ENCODE measurements around the gene GTF2F2. TPM values are rescaled to one million over a fixed set of nuclear protein-coding genes. Genes with fewer than 3 reads are reported as not detected.

The GTF2F2 gene
- total RNA-seq, 1 experiment from 2014 or later = 37.8 TPM

DNA sequence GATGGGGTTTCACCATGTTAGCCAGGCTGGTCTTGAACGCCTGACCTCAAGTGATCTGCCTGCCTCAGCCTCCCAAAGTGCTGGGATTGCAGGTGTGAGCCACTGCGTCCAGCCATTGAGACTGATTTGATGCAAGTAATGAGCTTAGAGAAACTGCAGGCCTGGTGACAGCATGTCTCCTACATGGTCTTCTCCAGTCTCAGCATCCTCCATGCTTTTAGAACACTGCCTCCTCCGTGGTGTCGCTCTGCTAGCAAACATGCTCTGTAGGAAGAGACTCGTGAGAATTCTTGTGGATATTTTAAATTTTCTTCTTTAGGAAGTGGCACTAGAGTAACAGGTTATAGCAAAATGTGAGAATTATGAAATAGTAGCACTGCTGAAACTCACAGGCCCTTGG is 183.6 kb downstream of the GTF2F2 start:
- POLR2A ChIA-PET (ENCODE audit: low non-redundant PET) = no interaction called here
- no peak for DNase-seq (ENCODE audit: low spot score)
- Histone ChIP-seq H3K36me3 (ENCODE audit: insufficient read depth, low read length, poor library complexity, severe bottlenecking) (no peaks in the 10 kb centered on the region), H3K9me3 (ENCODE audit: low read depth, low read length, poor library complexity, severe bottlenecking) (no peaks in the 10 kb centered on the region), H3K4me1 (ENCODE audit: insufficient read depth, low read length, poor library complexity, severe bottlenecking) (no peaks in the 10 kb centered on the region), H3K27me3 (replicated peaks; ENCODE audit: insufficient read depth, low read depth, low read length, poor library complexity) (no peaks in the 10 kb centered on the region), H3K4me3 (ENCODE audit: low read depth, low read length, poor library complexity, severe bottlenecking) (no peak overlapping the region), H3K27ac (ENCODE audit: low read depth, low read length, poor library complexity, severe bottlenecking) (no peak overlapping the region)
- intact Hi-C loops (cut with micrococcal nuclease; ENCODE audit: unreplicated experiment) = loop anchor here (10.0 kb wide), 1 partner anchor 1399 kb away; no protein-coding TSS in a partner anchor
- no TSS peak for BruUV-seq (replicated peaks)
- CTCF ChIA-PET = interaction anchor here (0.7 kb wide), 1 partner anchor 1012 kb away, joined by 3 read pairs; no protein-coding TSS in a partner anchor
- TF ChIP-seq, protein P1, sequence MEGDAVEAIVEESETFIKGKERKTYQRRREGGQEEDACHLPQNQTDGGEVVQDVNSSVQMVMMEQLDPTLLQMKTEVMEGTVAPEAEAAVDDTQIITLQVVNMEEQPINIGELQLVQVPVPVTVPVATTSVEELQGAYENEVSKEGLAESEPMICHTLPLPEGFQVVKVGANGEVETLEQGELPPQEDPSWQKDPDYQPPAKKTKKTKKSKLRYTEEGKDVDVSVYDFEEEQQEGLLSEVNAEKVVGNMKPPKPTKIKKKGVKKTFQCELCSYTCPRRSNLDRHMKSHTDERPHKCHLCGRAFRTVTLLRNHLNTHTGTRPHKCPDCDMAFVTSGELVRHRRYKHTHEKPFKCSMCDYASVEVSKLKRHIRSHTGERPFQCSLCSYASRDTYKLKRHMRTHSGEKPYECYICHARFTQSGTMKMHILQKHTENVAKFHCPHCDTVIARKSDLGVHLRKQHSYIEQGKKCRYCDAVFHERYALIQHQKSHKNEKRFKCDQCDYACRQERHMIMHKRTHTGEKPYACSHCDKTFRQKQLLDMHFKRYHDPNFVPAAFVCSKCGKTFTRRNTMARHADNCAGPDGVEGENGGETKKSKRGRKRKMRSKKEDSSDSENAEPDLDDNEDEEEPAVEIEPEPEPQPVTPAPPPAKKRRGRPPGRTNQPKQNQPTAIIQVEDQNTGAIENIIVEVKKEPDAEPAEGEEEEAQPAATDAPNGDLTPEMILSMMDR (conservative IDR thresholded peaks at IDR 0.05; ENCODE audit: low read depth, low read length) = no peak
- TF ChIP-seq EZH2 (IDR thresholded peaks at IDR 0.05; ENCODE audit: borderline replicate concordance, low read depth, low read length, poor library complexity, severe bottlenecking) = no peak

DNA sequence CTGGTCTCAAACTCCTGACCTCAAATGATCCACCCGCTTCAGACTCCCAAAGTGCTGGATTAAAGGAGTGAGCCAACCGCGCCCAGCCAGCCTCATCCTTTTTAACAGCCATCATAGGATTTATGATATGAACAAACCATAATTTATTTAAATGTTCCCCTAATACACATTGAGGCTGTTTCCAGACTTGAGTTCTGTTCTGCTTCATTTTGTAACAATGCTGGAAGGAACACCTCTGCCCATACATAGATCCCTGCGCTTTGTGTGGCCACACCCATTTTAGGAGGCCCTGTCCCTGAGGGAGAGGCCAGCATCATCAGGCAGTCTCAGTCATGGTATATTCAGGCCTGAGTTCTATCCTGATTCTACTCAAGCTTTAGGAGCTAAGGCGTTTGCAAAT is 184.8 kb downstream of the GTF2F2 start:
- Histone ChIP-seq H3K27me3 (replicated peaks; ENCODE audit: insufficient read depth, low read depth, low read length, poor library complexity) (no peaks in the 10 kb centered on the region), H3K4me1 (ENCODE audit: insufficient read depth, low read length, poor library complexity, severe bottlenecking) (no peaks in the 10 kb centered on the region), H3K27ac (ENCODE audit: low read depth, low read length, poor library complexity, severe bottlenecking) (no peak overlapping the region), H3K4me3 (ENCODE audit: low read depth, low read length, poor library complexity, severe bottlenecking) (no peak overlapping the region), H3K9me3 (ENCODE audit: low read depth, low read length, poor library complexity, severe bottlenecking) (no peaks in the 10 kb centered on the region), H3K36me3 (ENCODE audit: insufficient read depth, low read length, poor library complexity, severe bottlenecking) (no peaks in the 10 kb centered on the region)
- BruUV-seq (replicated peaks) = no TSS peak
- DNase-seq (ENCODE audit: low spot score) = no peak
- no peak for TF ChIP-seq EZH2 (IDR thresholded peaks at IDR 0.05; ENCODE audit: borderline replicate concordance, low read depth, low read length, poor library complexity, severe bottlenecking)
- TF ChIP-seq, protein P1 (conservative IDR thresholded peaks at IDR 0.05; ENCODE audit: low read depth, low read length) = no peak
- intact Hi-C loops (cut with micrococcal nuclease; ENCODE audit: unreplicated experiment) = loop anchor here (5.0 to 10.0 kb wide), 2 partner anchors 333 to 1400 kb away; no protein-coding TSS in a partner anchor
- POLR2A ChIA-PET (ENCODE audit: low non-redundant PET) = no interaction called here
- CTCF ChIA-PET = no interaction called here

DNA sequence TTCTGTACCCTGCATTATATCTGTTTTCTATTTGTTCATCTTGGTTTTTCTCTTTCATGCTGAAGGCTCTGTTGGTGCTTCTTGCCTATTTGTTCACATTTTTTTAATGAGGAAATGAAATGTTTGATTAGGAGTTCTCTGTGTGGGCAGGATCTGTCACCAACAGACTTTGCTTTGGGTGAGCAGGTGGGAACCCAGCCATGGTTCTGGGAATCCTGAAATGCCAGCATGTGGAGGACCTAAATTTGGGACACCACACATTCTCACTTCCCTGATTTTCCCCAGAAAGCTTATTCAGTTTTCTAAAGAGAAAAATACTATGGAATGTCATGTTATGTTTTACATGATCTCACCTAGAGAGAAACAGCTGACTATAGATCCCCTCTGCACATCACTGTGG is 186.7 kb downstream of the GTF2F2 start:
- CTCF ChIA-PET = no interaction called here

More for the DNA sequence above, 186.7 kb downstream of the GTF2F2 start:
- POLR2A ChIA-PET (ENCODE audit: low non-redundant PET) = no interaction called here
- intact Hi-C loops (cut with micrococcal nuclease; ENCODE audit: unreplicated experiment) = loop anchor here (5.0 to 10.0 kb wide), 2 partner anchors 335 to 1402 kb away; no protein-coding TSS in a partner anchor
- Histone ChIP-seq H3K9me3 (ENCODE audit: low read depth, low read length, poor library complexity, severe bottlenecking) (no peaks in the 10 kb centered on the region), H3K36me3 (ENCODE audit: insufficient read depth, low read length, poor library complexity, severe bottlenecking) (no peaks in the 10 kb centered on the region), H3K27ac (ENCODE audit: low read depth, low read length, poor library complexity, severe bottlenecking) (no peak overlapping the region), H3K4me1 (ENCODE audit: insufficient read depth, low read length, poor library complexity, severe bottlenecking) (no peaks in the 10 kb centered on the region), H3K4me3 (ENCODE audit: low read depth, low read length, poor library complexity, severe bottlenecking) (no peak overlapping the region), H3K27me3 (replicated peaks; ENCODE audit: insufficient read depth, low read depth, low read length, poor library complexity) (no peaks in the 10 kb centered on the region)
- no TSS peak for BruUV-seq (replicated peaks)
- no peak for TF ChIP-seq EZH2 (IDR thresholded peaks at IDR 0.05; ENCODE audit: borderline replicate concordance, low read depth, low read length, poor library complexity, severe bottlenecking)
- TF ChIP-seq, protein P1 (conservative IDR thresholded peaks at IDR 0.05; ENCODE audit: low read depth, low read length) = no peak
- no peak for DNase-seq (ENCODE audit: low spot score)
